OCI-LY1 (cell line): ENCODE data around the gene HBS1L.

Experiments used
- H2AFZ ChIP-seq: fragments of 200-600 bp; sonication (generic), shearing (Covaris generic); 2 replicates; pipeline ENCODE4 v1.6.0; 2014; ENCODE audit warnings: antibody characterized with exemption, mild to moderate bottlenecking, low read length
- H3F3A ChIP-seq: fragments of 200-600 bp; sonication (generic), shearing (Covaris generic); 2 replicates; pipeline ENCODE4 v1.6.0; 2014; ENCODE audit warnings: mild to moderate bottlenecking, antibody characterized with exemption, low read length, moderate library complexity; ENCODE audit not compliant: insufficient read depth
- H3K27ac ChIP-seq: fragments of 200-600 bp; sonication (generic); 2 replicates; pipeline ENCODE4 v1.5.1; 2014; ENCODE audit warnings: low read length, mixed run types, mild to moderate bottlenecking, low read depth; ENCODE audit not compliant: poor library complexity, severe bottlenecking
- H3K27me3 ChIP-seq: fragments of 200-600 bp; sonication (generic); 2 replicates; pipeline ENCODE4 v1.6.0; 2014; ENCODE audit warnings: antibody characterized with exemption, mild to moderate bottlenecking, low read length, moderate library complexity; ENCODE audit not compliant: insufficient read depth
- H3K36me3 ChIP-seq: fragments of 200-600 bp; sonication (generic); 2 replicates; pipeline ENCODE4 v1.6.1; 2014; ENCODE audit warnings: mild to moderate bottlenecking, antibody characterized with exemption, low read length, moderate library complexity, mixed read lengths; ENCODE audit not compliant: insufficient read depth
- H3K4me1 ChIP-seq: fragments of 200-600 bp; sonication (generic); 2 replicates; pipeline ENCODE4 v1.5.1; 2014; ENCODE audit warnings: mild to moderate bottlenecking, low read length, moderate library complexity; ENCODE audit not compliant: insufficient read depth, severe bottlenecking
- H3K4me2 ChIP-seq: fragments of 200-600 bp; sonication (generic), shearing (Covaris generic); 2 replicates; pipeline ENCODE4 v1.6.1; 2014; ENCODE audit warnings: low read length
- H3K4me3 ChIP-seq: fragments of 200-600 bp; sonication (generic); 2 replicates; pipeline ENCODE4 v1.5.1; 2014; ENCODE audit warnings: low read length, low read depth, mild to moderate bottlenecking, mixed read lengths; ENCODE audit not compliant: poor library complexity, severe bottlenecking
- H3K79me2 ChIP-seq: fragments of 200-600 bp; shearing (Covaris generic); 2 replicates; pipeline ENCODE4 v1.6.1; 2016; ENCODE audit warnings: mixed run types, low read length, mixed read lengths; ENCODE audit not compliant: insufficient read depth
- H3K9ac ChIP-seq: fragments of 200-600 bp; sonication (generic), shearing (Covaris generic); 2 replicates; pipeline ENCODE4 v1.6.1; 2014; ENCODE audit warnings: mild to moderate bottlenecking, low read length, mixed read lengths
- H3K9me2 ChIP-seq: fragments of 200-600 bp; sonication (generic), shearing (Covaris generic); 2 replicates; pipeline ENCODE4 v1.6.1; 2014; ENCODE audit warnings: low read depth, mild to moderate bottlenecking, low read length, mixed read lengths
- H3K9me3 ChIP-seq: fragments of 200-600 bp; shearing (Covaris generic); 2 replicates; pipeline ENCODE4 v1.6.1; 2014; ENCODE audit warnings: low read length, mixed read lengths
- H4K20me1 ChIP-seq: fragments of 200-600 bp; sonication (generic), shearing (Covaris generic); 2 replicates; pipeline ENCODE4 v1.6.0; 2016; ENCODE audit warnings: mild to moderate bottlenecking, low read length; ENCODE audit not compliant: insufficient read depth
- EZH2 ChIP-seq: fragments of 200-600 bp; sonication (generic), shearing (Covaris generic); IDR thresholded peaks from 2 replicates; pipeline ENCODE4 v1.8.0; 2017; ENCODE audit warnings: borderline replicate concordance, mixed run types, mild to moderate bottlenecking, antibody characterized with exemption, low read length, moderate library complexity, mixed read lengths
- TF ChIP-seq, protein P1 (sequence below): fragments of 200-600 bp; sonication (generic), shearing (Covaris generic); IDR thresholded peaks from 2 replicates; pipeline ENCODE4 v1.5.1; 2017; ENCODE audit warnings: mild to moderate bottlenecking, antibody characterized with exemption, low read length, moderate library complexity, mixed read lengths

HBS1L gene

GRCh38 chr6:135021310-135022049, 33.1 kb downstream of the HBS1L start:
- no peak overlapping the region for H2AFZ ChIP-seq
- no peaks in the 10 kb centered on the region for H3K4me1 ChIP-seq
- no peaks in the 10 kb centered on the region for H4K20me1 ChIP-seq
- no peak overlapping the region for H3K4me2 ChIP-seq
- no peak overlapping the region for H3K9ac ChIP-seq
- no peak overlapping the region for H3K4me3 ChIP-seq
- no peaks in the 10 kb centered on the region for H3K9me2 ChIP-seq
- peaks cover 11% of the 10 kb centered on the region for H3K36me3 ChIP-seq
- no peak overlapping the region for H3K27ac ChIP-seq
- H3K79me2 ChIP-seq, result peaks cover 26% of the 10 kb centered on the region
- no peak for TF ChIP-seq EZH2
- TF ChIP-seq, protein P1, sequence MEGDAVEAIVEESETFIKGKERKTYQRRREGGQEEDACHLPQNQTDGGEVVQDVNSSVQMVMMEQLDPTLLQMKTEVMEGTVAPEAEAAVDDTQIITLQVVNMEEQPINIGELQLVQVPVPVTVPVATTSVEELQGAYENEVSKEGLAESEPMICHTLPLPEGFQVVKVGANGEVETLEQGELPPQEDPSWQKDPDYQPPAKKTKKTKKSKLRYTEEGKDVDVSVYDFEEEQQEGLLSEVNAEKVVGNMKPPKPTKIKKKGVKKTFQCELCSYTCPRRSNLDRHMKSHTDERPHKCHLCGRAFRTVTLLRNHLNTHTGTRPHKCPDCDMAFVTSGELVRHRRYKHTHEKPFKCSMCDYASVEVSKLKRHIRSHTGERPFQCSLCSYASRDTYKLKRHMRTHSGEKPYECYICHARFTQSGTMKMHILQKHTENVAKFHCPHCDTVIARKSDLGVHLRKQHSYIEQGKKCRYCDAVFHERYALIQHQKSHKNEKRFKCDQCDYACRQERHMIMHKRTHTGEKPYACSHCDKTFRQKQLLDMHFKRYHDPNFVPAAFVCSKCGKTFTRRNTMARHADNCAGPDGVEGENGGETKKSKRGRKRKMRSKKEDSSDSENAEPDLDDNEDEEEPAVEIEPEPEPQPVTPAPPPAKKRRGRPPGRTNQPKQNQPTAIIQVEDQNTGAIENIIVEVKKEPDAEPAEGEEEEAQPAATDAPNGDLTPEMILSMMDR, result no peak
- no peaks in the 10 kb centered on the region for H3K9me3 ChIP-seq
- H3K27me3 ChIP-seq, result no peaks in the 10 kb centered on the region
- peaks cover 3% of the 10 kb centered on the region; the same call in 1 of the 2 replicates for H3F3A ChIP-seq

DNA sequence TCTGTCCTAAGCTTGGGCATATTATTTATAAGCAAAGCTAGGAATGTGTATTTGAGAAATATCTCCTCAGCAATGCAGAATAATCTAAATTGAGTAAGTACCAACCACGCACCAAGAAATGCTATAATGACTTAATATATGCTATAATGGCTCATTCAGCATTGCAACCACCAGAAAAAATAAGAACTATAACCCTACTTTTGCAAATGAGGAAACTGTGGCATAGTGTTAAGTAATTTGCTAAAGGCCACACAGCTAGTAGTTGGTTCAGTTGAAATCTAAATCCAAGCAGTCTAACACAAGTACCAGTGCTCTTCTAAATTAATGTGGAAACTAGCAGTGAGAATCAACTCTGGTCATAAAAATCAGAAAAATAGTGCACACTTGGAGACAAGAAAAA, 35.7 kb downstream of the HBS1L start:
- no peaks in the 10 kb centered on the region for H3K9me2 ChIP-seq
- H3K9me3 ChIP-seq, result no peaks in the 10 kb centered on the region
- H3K27me3 ChIP-seq, result no peaks in the 10 kb centered on the region
- H4K20me1 ChIP-seq, result no peaks in the 10 kb centered on the region
- peaks cover 10% of the 10 kb centered on the region; the same call in 1 of the 2 replicates for H3K79me2 ChIP-seq
- no peak overlapping the region for H2AFZ ChIP-seq
- H3K4me3 ChIP-seq, result no peak overlapping the region
- H3K27ac ChIP-seq, result no peak overlapping the region
- peaks cover 14% of the 10 kb centered on the region for H3K4me1 ChIP-seq
- H3K9ac ChIP-seq, result no peak overlapping the region
- H3K4me2 ChIP-seq, result no peak overlapping the region
- H3K36me3 ChIP-seq, result 0 out of 2 replicates have a peak, but pooled peaks cover 7% of the 10 kb centered on the region
- no peak for TF ChIP-seq EZH2
- TF ChIP-seq, protein P1, result no peak
- H3F3A ChIP-seq, result peaks cover 3% of the 10 kb centered on the region; the same call in 1 of the 2 replicates

DNA sequence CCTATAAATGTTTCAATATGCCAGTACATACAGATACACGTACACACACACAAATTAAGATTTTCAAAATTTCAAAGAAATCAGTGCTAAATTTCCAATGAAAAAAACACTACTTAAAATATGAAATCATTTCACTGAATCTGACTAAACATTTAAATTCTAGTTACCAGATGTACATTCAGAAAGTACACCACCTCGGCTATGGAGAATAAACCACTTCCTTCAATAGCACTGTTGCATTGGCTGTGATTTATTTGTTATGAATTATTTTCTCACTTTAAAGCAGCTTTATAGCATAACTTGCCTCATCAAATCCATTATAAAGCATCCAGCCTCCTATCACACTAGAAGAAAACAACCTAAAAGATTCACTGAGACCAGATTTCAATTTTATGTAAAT, 36.6 kb downstream of the HBS1L start:
- Histone ChIP-seq H3K27ac (no peak overlapping the region), H3F3A (peaks cover 3% of the 10 kb centered on the region; the same call in 1 of the 2 replicates), H3K27me3 (no peaks in the 10 kb centered on the region), H3K4me2 (no peak overlapping the region), H3K79me2 (peaks cover 10% of the 10 kb centered on the region; the same call in 1 of the 2 replicates), H3K4me1 (peaks cover 14% of the 10 kb centered on the region), H3K36me3 (0 out of 2 replicates have a peak, but pooled peaks cover 7% of the 10 kb centered on the region), H2AFZ (no peak overlapping the region), H3K9me2 (no peaks in the 10 kb centered on the region), H3K9ac (no peak overlapping the region), H3K9me3 (no peaks in the 10 kb centered on the region), H3K4me3 (no peak overlapping the region), H4K20me1 (no peaks in the 10 kb centered on the region)
- no peak for TF ChIP-seq EZH2
- TF ChIP-seq, protein P1, result no peak
